Measurements from ENCODE around the gene STUM.

DNA sequence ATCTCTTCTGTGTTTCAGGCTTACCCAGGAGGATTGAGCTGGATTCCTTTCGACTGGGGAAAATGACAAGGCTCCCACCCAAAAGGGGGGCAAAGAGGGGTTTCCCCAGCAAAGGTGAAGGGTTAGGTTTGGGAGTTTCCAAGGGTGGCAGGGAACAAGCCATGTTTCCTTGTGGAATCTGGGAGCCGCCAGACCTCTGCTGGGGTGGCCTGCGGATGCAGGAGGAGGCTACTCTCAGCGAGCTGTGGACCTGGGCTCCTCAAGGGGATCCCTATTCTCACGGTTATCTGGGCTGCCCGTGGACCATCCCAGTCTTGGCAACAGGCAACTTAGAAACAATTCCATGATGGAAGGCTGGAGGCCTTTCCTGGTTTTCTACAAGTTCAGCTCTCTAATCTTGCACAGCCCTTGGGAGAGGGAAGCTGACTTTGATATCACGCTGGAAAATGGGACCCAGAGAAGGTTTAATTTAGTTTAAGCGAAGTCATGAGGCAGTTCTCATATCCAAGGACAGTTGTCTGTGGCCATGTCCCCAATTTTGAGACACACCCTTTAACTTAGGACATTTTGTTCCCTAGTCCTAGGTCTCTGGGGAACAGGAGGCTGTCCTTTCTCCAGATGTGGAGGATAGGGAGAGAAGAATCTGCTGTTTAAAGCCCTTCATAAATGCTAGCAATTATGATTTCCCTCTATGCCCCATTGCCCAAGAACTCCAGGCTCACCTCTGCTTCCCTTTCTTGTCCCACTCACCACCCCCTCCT is 24.7 kb upstream of the STUM start:
- TF ChIP-seq, protein P1, sequence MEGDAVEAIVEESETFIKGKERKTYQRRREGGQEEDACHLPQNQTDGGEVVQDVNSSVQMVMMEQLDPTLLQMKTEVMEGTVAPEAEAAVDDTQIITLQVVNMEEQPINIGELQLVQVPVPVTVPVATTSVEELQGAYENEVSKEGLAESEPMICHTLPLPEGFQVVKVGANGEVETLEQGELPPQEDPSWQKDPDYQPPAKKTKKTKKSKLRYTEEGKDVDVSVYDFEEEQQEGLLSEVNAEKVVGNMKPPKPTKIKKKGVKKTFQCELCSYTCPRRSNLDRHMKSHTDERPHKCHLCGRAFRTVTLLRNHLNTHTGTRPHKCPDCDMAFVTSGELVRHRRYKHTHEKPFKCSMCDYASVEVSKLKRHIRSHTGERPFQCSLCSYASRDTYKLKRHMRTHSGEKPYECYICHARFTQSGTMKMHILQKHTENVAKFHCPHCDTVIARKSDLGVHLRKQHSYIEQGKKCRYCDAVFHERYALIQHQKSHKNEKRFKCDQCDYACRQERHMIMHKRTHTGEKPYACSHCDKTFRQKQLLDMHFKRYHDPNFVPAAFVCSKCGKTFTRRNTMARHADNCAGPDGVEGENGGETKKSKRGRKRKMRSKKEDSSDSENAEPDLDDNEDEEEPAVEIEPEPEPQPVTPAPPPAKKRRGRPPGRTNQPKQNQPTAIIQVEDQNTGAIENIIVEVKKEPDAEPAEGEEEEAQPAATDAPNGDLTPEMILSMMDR (IDR thresholded peaks at IDR 0.05 in 4 of 5, conservative IDR thresholded peaks at IDR 0.05 in 1 of 5), result no peak
- TF ChIP-seq POLR2A (IDR thresholded peaks at IDR 0.05), result no peak

Measured in gastrocnemius medialis (tissue), 4 donors.